ENCODE data around the gene FXR2. TPM values are rescaled to one million over a fixed set of nuclear protein-coding genes. Genes with fewer than 3 reads are reported as not detected.
"Not testable (repeated sequence)": the region's sequence is repeated elsewhere in the genome, so short reads cannot be mapped to it uniquely, and the experiment has no call there.

FXR2 gene
- total RNA-seq, 1 donor from 2014 or later = 36.3 TPM

- DNase-seq (ENCODE audit: low read depth in 2 of 2) = no peak
Observed at GRCh38 chr17:7629939-7630571, 15.4 kb upstream of the FXR2 start, which contains the start of gene SHBG. Gene SHBG, plus strand, starts transcription at chr17:7630135. Its CDS starts 38 bp downstream, at chr17:7630173.

- DNase-seq (ENCODE audit: low read depth in 2 of 2) = peak; percentile 92 to 96
Observed at GRCh38 chr17:7627250-7628121, 12.8 kb upstream of the FXR2 start, which contains the start of gene SAT2. Gene SAT2, minus strand, starts transcription at chr17:7627821. Its CDS starts 186 bp downstream, at chr17:7627635.

DNA sequence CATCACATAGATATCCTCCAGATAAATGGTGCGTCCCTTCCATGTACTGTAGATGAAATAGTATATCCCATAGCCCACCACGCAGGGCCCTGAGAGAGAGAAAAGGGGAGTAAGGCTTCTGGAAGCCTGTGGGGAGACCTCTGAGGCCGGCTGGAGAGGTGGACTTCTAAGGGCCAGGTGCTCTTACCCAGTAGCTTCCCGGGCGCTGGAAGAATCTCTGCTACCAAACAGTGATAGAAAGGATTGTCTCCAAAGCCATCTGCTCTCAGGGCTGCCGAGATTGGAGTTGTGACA lies 12.2 kb upstream of the FXR2 start:
- no peak for DNase-seq (ENCODE audit: low read depth in 2 of 2)

DNA sequence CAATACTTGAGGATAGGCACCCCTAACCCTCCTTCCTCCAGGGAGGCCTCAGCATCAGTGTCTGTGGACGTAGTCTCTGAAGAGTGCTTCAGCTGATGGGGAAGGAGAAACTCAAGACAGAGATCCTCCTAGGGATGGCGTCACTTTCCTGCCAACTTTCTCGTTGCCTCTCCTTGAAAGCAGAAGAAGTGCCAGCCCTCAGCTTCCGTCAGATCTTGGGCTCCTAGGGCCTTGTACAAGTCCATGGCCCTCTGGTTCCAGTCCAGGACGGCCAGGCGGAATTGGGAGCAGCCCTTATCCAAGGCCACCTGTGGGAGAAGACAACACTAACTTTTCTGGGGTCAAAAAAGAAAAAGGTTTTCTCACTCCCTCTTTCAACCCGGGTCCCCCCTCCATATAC lies 11.6 kb upstream of the FXR2 start:
- no peak for DNase-seq (ENCODE audit: low read depth in 2 of 2)

DNA sequence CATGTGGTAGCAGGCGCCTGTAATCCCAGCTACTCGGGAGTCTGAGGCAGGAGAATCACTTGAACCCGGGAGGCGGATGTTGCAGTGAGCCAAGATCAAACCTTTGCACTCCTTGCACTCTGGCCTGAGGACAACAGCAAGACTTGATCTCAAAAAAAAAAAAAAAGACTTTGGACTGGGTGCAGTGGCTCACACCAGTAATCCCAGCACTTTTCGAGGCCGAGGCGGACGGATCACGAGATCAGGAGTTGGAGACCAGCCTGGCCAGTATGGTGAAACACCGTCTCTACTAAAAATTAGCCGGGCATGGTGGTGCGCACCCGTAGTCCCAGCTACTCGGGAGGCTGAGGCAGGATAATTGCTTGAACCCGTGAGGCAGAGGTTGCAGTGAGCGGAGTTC lies 11.1 kb upstream of the FXR2 start:
- DNase-seq (ENCODE audit: low read depth in 2 of 2) = not testable (repeated sequence)

GRCh38 chr17:7623661-7624060 lies 9.0 kb upstream of the FXR2 start:
- no peak for DNase-seq (ENCODE audit: low read depth in 2 of 2)

GRCh38 chr17:7620835-7621234 lies 6.1 kb upstream of the FXR2 start:
- no peak for DNase-seq (ENCODE audit: low read depth in 2 of 2)

DNA sequence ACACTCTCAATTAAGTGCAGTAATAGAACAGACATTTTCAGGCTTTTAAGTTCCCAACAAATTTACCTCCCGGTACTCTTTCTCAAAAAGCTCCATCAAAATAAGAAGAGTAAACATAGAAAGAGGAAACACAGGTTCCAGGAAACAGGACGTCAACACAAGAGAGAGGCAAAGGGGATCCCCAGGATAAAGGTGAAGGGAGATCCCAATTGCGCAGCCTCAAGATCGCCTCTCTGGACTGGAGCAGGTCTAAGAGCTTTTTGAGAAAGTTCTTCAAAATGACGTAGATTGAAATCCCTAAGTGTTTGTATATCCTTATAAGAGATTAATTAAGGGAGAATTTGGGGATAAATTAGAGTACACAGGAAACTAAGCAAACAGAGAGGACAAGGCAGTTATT lies 3.9 kb upstream of the FXR2 start:
- DNase-seq (ENCODE audit: low read depth in 2 of 2) = no peak

- DNase-seq (ENCODE audit: low read depth in 2 of 2) = no peak
Observed at GRCh38 chr17:7615265-7615747, 609 bp upstream of the FXR2 start.

GRCh38 chr17:7613769-7614424 lies 800 bp downstream of the FXR2 start:
- DNase-seq (ENCODE audit: low read depth in 2 of 2) = peak in 1 of 2 donors; percentile 25

GRCh38 chr17:7612294-7612640 lies 2.4 kb downstream of the FXR2 start:
- DNase-seq (ENCODE audit: low read depth in 2 of 2) = no peak

GRCh38 chr17:7611635-7612293 lies 2.9 kb downstream of the FXR2 start:
- DNase-seq (ENCODE audit: low read depth in 2 of 2) = no peak

- DNase-seq (ENCODE audit: low read depth in 2 of 2) = no peak
Observed at GRCh38 chr17:7610641-7611040, 4.1 kb downstream of the FXR2 start.

DNA sequence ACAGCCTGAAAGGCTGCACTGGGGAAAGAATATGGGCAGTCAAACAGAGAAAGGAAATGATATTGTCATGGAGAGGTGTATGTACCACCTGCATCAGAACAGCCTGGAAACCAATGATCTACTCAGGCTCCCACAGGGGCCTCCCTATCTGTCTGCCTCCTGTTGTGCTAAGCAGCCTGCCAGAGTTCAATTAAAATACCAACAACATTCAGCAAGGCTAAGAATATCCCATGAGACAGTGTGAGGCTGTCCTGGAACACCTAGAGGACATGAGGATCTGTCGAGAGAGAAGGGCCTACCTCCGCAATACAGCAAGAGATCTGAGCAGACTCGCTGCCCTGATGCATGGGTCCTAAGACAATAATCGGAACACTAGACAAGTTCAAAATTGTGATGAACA lies 8.4 kb downstream of the FXR2 start:
- no peak for DNase-seq (ENCODE audit: low read depth in 2 of 2)

DNA sequence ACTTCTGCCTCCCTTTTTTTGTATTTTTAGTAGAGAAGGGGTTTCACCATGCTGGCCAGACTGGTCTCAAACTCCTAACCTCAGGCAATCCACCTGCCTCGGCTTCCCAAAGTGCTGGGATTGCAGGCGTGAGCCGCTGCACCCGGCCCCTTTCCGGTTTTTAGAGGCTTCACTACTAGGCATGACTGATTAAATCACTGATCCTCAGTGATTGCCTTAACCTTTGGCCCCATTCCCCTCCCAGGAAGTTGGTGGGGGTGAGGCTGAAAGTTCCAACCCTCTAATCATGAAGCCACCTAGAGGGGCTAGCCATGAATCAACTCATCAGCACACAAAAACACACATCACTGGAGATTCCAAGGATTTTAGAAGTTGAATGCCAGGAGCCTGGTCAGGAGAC lies 17.1 kb downstream of the FXR2 start:
- not testable (repeated sequence) for DNase-seq (ENCODE audit: low read depth in 2 of 2)

GRCh38 chr17:7593296-7593695 lies 21.4 kb downstream of the FXR2 start:
- no peak for DNase-seq (ENCODE audit: low read depth in 2 of 2)

GRCh38 chr17:7592422-7593021 lies 22.2 kb downstream of the FXR2 start:
- no peak for DNase-seq (ENCODE audit: low read depth in 2 of 2)

- no peak for DNase-seq (ENCODE audit: low read depth in 2 of 2)
Observed at GRCh38 chr17:7591596-7591995, 23.1 kb downstream of the FXR2 start.

- DNase-seq (ENCODE audit: low read depth in 2 of 2) = peak in 1 of 2 donors; percentile 25
Observed at GRCh38 chr17:7590743-7591142, 24.0 kb downstream of the FXR2 start.

GRCh38 chr17:7589891-7590691 lies 24.6 kb downstream of the FXR2 start, which contains the start of gene SOX15:
Gene SOX15, minus strand, starts transcription at chr17:7590094. Its CDS starts 418 bp downstream, at chr17:7589676.
- no peak for DNase-seq (ENCODE audit: low read depth in 2 of 2)

Data from lung microvascular endothelial cell (primary cell).